SHP77 treated with DMSO at 0.1 percent for 48 hours (cell line): ENCODE measurements around the gene KCNQ1.
A peak's percentile ranks its signal among the peaks of the same experiment; 100 is the strongest.

Source experiments
- DNase-seq: peaks from one replicate; lab custom pipeline; 2025; lab: John Stamatoyannopoulos, UW

Gene KCNQ1

GRCh38 chr11:2684581-2684980 lies 239.8 kb downstream of the KCNQ1 start:
- no peak for DNase-seq

- no peak for DNase-seq
These were observed 240.2 kb downstream of the KCNQ1 start for GRCh38 chr11:2685051-2685450.

- no peak for DNase-seq
These were observed 241.0 kb downstream of the KCNQ1 start for GRCh38 chr11:2685566-2686359.

GRCh38 chr11:2686360-2687222 lies 241.8 kb downstream of the KCNQ1 start:
- no peak for DNase-seq

- DNase-seq: no peak
These were observed 242.4 kb downstream of the KCNQ1 start for GRCh38 chr11:2687223-2687530.

GRCh38 chr11:2687782-2688191 lies 243.0 kb downstream of the KCNQ1 start:
- DNase-seq: no peak

GRCh38 chr11:2688381-2689231 lies 243.8 kb downstream of the KCNQ1 start:
- no peak for DNase-seq

GRCh38 chr11:2689651-2690575 lies 245.1 kb downstream of the KCNQ1 start:
- peak; percentile 10 for DNase-seq

GRCh38 chr11:2690596-2691354 lies 246.0 kb downstream of the KCNQ1 start:
- DNase-seq: no peak

GRCh38 chr11:2691355-2691761 lies 246.6 kb downstream of the KCNQ1 start:
- no peak for DNase-seq

- peak; percentile 12 for DNase-seq
These were observed 247.4 kb downstream of the KCNQ1 start for GRCh38 chr11:2691991-2692875.

- DNase-seq: no peak
These were observed 248.8 kb downstream of the KCNQ1 start for GRCh38 chr11:2693271-2694261.

GRCh38 chr11:2694495-2694894 lies 249.7 kb downstream of the KCNQ1 start:
- DNase-seq: no peak

GRCh38 chr11:2694995-2695939 lies 250.5 kb downstream of the KCNQ1 start:
- DNase-seq: no peak

GRCh38 chr11:2696455-2696854 lies 251.6 kb downstream of the KCNQ1 start:
- DNase-seq: no peak

- no peak for DNase-seq
These were observed 253.1 kb downstream of the KCNQ1 start for GRCh38 chr11:2697866-2698265.
